Gastrocnemius medialis (tissue), 4 donors: ENCODE measurements around the gene TTC28.

Experiments
- CTCF ChIP-seq, 5 experiments: fragments of 450-650 bp in 3 of 5; fragments of 200-600 bp in 2 of 5; sonication (generic) in 2 of 5; IDR thresholded peaks in 4 of 5; conservative IDR thresholded peaks in 1 of 5; 1 replicate in 4 of 5; 2 replicates in 1 of 5; pipeline ENCODE4 v1.5.1; 2016 to 2019; ENCODE audit warnings: antibody characterized with exemption in 5 of 5, mild to moderate bottlenecking in 3 of 5, moderate library complexity in 3 of 5
- POLR2A ChIP-seq, 2 donors: fragments of 450-650 bp; IDR thresholded peaks; one replicate each; pipeline ENCODE4 v1.6.1; 2017; ENCODE audit warnings: antibody characterized with exemption in 2 of 2, mild to moderate bottlenecking in 2 of 2, moderate library complexity in 2 of 2

GRCh38 chr22:28650463-28650862, 29.2 kb downstream of the TTC28 start:
- TF ChIP-seq CTCF (IDR thresholded peaks at IDR 0.05 in 4 of 5, conservative IDR thresholded peaks at IDR 0.05 in 1 of 5) (no peak), POLR2A (IDR thresholded peaks at IDR 0.05) (no peak)
